ENCODE data around the gene CAPN7.
"Not testable (repeated sequence)": the region's sequence is repeated elsewhere in the genome, so short reads cannot be mapped to it uniquely, and the experiment has no call there.

Gene CAPN7

GRCh38 chr3:15205934-15206661 lies at the start of gene CAPN7:
Gene CAPN7 (plus strand): TSS chr3:15206246. CDS start chr3:15206496, 250 bp downstream.
- Mint-ChIP-seq H3K27me3 (no peaks in the 10 kb centered on the region), H3K4me3 (peak within 1 kb of the TSS; percentile 96), H3K27ac (peak within 1 kb of the TSS; percentile 94), H3K9me3 (ENCODE audit: low read depth) (no peaks in the 10 kb centered on the region), H3K36me3 (peaks cover 2% of the 10 kb centered on the region), H3K4me1 (ENCODE audit: low read depth) (peaks cover 33% of the 10 kb centered on the region)

- peaks cover 6% of the 10 kb centered on the region for H3K4me1 Mint-ChIP-seq (ENCODE audit: low read depth)
These were observed 48.6 kb upstream of the CAPN7 start for GRCh38 chr3:15157441-15157840.

GRCh38 chr3:15159501-15160136 lies 46.4 kb upstream of the CAPN7 start:
- no peak overlapping the region for H3K27ac Mint-ChIP-seq

More at GRCh38 chr3:15157441-15157840, 48.6 kb upstream of the CAPN7 start:
- H3K4me3 Mint-ChIP-seq = no peak overlapping the region
- H3K36me3 Mint-ChIP-seq = peaks cover 2% of the 10 kb centered on the region
- peaks cover 4% of the 10 kb centered on the region for H3K9me3 Mint-ChIP-seq (ENCODE audit: low read depth)
- H3K27me3 Mint-ChIP-seq = peaks cover 28% of the 10 kb centered on the region
- no peak overlapping the region for H3K27ac Mint-ChIP-seq

GRCh38 chr3:15160662-15161061 lies 45.4 kb upstream of the CAPN7 start:
- peaks cover 4% of the 10 kb centered on the region for H3K9me3 Mint-ChIP-seq (ENCODE audit: low read depth)
- H3K27me3 Mint-ChIP-seq = peaks cover 11% of the 10 kb centered on the region
- no peak overlapping the region for H3K27ac Mint-ChIP-seq
- H3K4me1 Mint-ChIP-seq (ENCODE audit: low read depth) = peaks cover 6% of the 10 kb centered on the region
- no peak overlapping the region for H3K4me3 Mint-ChIP-seq
- peaks cover 4% of the 10 kb centered on the region for H3K36me3 Mint-ChIP-seq

More at GRCh38 chr3:15159501-15160136, 46.4 kb upstream of the CAPN7 start:
- Mint-ChIP-seq H3K27me3 (peaks cover 19% of the 10 kb centered on the region), H3K36me3 (peaks cover 4% of the 10 kb centered on the region), H3K9me3 (ENCODE audit: low read depth) (peaks cover 4% of the 10 kb centered on the region), H3K4me1 (ENCODE audit: low read depth) (peaks cover 6% of the 10 kb centered on the region), H3K4me3 (no peak overlapping the region)

DNA sequence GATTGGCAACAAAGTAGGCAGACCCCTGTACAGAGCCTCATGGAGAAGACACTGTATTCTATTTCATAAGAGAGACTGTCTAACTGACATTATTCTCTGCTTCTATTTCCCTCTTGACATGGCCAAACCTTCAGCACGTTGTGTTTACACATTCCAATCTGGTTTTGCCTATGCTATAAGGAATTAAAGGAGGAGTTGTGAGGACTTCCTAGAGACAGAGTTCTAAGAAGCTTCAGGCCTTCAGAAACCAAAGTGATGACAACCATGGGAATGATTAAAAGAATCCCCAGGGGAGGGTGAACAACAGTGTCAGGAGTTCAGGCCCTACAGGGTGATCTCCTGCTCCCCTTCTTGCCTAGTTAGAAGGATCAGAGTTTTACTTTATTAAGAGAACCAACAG lies 44.9 kb upstream of the CAPN7 start:
- H3K4me3 Mint-ChIP-seq = no peak overlapping the region
- H3K27ac Mint-ChIP-seq = no peak overlapping the region
- H3K9me3 Mint-ChIP-seq (ENCODE audit: low read depth) = peaks cover 4% of the 10 kb centered on the region
- peaks cover 4% of the 10 kb centered on the region for H3K36me3 Mint-ChIP-seq
- H3K27me3 Mint-ChIP-seq = peaks cover 11% of the 10 kb centered on the region
- peaks cover 6% of the 10 kb centered on the region for H3K4me1 Mint-ChIP-seq (ENCODE audit: low read depth)

- H3K4me1 Mint-ChIP-seq (ENCODE audit: low read depth); H3K27me3 Mint-ChIP-seq; H3K27ac Mint-ChIP-seq; H3K4me3 Mint-ChIP-seq; H3K36me3 Mint-ChIP-seq; H3K9me3 Mint-ChIP-seq (ENCODE audit: low read depth): not testable (repeated sequence)
These were observed 42.4 kb upstream of the CAPN7 start for GRCh38 chr3:15163656-15164055.

DNA sequence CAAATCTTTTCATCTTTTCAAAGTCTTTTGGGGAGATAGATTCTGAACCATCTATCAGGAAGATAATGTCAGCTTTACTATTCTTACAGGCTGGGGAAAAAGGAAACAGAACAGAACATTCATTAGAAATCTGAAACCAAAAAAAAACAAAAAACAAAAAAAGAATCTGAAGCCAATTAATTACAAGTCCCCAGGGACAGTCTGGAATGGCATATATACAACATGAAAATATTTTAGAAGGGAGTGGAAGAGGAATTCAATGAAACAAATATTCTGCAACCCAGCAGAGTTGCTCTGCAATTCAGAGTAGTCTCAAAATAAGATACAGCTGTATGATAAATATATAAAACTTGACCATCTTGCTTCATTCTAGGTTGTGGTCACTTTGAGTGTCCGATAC lies 41.7 kb upstream of the CAPN7 start:
- peaks cover 6% of the 10 kb centered on the region for H3K4me1 Mint-ChIP-seq (ENCODE audit: low read depth)
- no peak overlapping the region for H3K27ac Mint-ChIP-seq
- H3K4me3 Mint-ChIP-seq = no peak overlapping the region

GRCh38 chr3:15165061-15165460 lies 41.0 kb upstream of the CAPN7 start:
- H3K4me3 Mint-ChIP-seq = no peak overlapping the region
- H3K4me1 Mint-ChIP-seq (ENCODE audit: low read depth) = peaks cover 1% of the 10 kb centered on the region
- H3K27me3 Mint-ChIP-seq = peaks cover 2% of the 10 kb centered on the region
- no peaks in the 10 kb centered on the region for H3K9me3 Mint-ChIP-seq (ENCODE audit: low read depth)
- peaks cover 3% of the 10 kb centered on the region for H3K36me3 Mint-ChIP-seq
- H3K27ac Mint-ChIP-seq = no peak overlapping the region

More for the DNA sequence above, 41.7 kb upstream of the CAPN7 start:
- H3K27me3 Mint-ChIP-seq = peaks cover 2% of the 10 kb centered on the region
- peaks cover 3% of the 10 kb centered on the region for H3K36me3 Mint-ChIP-seq
- no peaks in the 10 kb centered on the region for H3K9me3 Mint-ChIP-seq (ENCODE audit: low read depth)

DNA sequence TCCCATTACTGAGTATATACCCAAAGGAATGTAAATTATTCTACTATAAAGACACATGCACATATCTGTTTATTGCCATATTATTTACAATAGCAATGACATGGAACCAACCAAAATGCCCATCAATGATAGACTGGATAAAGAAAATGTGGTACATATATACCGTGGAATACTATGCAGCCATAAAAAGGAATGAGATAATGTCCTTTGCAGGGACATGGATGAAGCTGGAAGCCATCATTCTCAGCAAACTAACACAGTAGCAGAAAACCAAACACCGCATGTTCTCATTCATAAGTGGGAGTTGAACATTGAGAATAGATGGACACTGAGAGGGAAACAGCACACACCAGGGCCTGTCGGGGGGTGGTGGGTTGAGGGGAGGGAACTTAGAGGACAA lies 39.7 kb upstream of the CAPN7 start:
- not testable (repeated sequence) for H3K27ac Mint-ChIP-seq; H3K9me3 Mint-ChIP-seq (ENCODE audit: low read depth); H3K36me3 Mint-ChIP-seq; H3K4me3 Mint-ChIP-seq; H3K4me1 Mint-ChIP-seq (ENCODE audit: low read depth); H3K27me3 Mint-ChIP-seq

DNA sequence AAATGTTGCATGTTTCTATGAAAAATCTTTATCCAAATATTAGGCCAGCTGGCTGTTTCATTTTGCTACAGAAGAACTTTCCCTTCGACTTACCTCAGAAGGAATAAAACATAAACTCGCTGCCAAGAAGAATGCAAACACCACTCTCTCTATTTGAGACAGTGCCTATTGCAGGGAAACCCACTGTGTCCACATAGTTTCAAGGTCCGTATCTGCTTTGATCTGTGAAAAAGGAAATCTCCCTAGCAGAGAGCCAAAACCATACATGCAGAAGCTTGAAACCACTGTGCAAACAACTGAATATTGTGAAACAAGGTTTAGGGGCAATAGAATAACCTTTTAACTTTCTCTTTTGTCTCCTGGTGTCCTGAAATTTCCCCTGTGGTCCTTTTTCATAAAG lies 35.0 kb upstream of the CAPN7 start:
- no peak overlapping the region for H3K27ac Mint-ChIP-seq
- no peaks in the 10 kb centered on the region for H3K36me3 Mint-ChIP-seq
- no peaks in the 10 kb centered on the region for H3K9me3 Mint-ChIP-seq (ENCODE audit: low read depth)
- H3K27me3 Mint-ChIP-seq = peaks cover 5% of the 10 kb centered on the region
- no peaks in the 10 kb centered on the region for H3K4me1 Mint-ChIP-seq (ENCODE audit: low read depth)
- no peak overlapping the region for H3K4me3 Mint-ChIP-seq

- H3K4me1 Mint-ChIP-seq (ENCODE audit: low read depth) = no peaks in the 10 kb centered on the region
- H3K36me3 Mint-ChIP-seq = no peaks in the 10 kb centered on the region
- H3K4me3 Mint-ChIP-seq = no peak overlapping the region
- H3K9me3 Mint-ChIP-seq (ENCODE audit: low read depth) = no peaks in the 10 kb centered on the region
- no peak overlapping the region for H3K27ac Mint-ChIP-seq
- peaks cover 5% of the 10 kb centered on the region for H3K27me3 Mint-ChIP-seq
These were observed 33.2 kb upstream of the CAPN7 start for GRCh38 chr3:15172806-15173205.

DNA sequence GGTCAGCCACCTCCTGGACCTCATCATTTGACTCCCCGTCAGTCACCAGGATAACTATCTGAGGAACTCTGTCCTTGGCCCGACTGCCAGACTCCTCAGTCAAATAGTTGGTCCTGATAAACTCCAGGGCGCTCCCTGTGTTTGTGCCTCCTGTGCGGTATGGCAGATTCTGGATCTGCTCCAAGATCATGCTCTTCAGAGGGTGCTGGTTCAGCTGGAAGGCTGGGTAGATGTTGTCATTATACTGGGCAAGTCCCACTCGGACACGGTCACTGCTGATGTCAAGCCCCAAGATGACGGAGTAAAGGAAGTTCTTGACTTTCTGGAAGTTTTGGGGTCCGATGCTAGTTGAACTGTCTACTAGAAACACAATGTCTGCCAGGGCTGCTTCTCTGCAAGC lies 31.1 kb upstream of the CAPN7 start:
- Mint-ChIP-seq H3K4me3 (no peak overlapping the region), H3K27ac (no peak overlapping the region), H3K27me3 (peaks cover 3% of the 10 kb centered on the region), H3K9me3 (ENCODE audit: low read depth) (no peaks in the 10 kb centered on the region), H3K36me3 (no peaks in the 10 kb centered on the region), H3K4me1 (ENCODE audit: low read depth) (peaks cover 3% of the 10 kb centered on the region)

DNA sequence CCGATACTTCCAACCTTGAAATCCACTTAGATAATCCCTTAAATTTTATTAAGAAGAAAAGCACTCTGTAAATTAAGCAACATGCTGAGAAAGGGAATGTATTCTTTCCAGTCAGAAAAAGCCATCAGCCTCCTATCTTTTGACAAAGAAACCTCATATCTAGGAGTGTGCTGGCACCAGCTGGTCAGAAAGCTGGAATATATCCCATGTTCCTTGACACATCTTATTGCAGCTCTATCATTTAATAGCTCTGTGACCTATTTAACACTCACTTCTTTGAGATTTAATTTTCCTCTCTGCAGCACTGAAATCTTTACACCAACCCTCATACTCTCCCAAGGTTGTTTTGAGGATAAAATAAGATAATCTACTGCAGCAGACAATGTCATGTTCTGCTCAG lies 30.4 kb upstream of the CAPN7 start:
- no peak overlapping the region for H3K27ac Mint-ChIP-seq

DNA sequence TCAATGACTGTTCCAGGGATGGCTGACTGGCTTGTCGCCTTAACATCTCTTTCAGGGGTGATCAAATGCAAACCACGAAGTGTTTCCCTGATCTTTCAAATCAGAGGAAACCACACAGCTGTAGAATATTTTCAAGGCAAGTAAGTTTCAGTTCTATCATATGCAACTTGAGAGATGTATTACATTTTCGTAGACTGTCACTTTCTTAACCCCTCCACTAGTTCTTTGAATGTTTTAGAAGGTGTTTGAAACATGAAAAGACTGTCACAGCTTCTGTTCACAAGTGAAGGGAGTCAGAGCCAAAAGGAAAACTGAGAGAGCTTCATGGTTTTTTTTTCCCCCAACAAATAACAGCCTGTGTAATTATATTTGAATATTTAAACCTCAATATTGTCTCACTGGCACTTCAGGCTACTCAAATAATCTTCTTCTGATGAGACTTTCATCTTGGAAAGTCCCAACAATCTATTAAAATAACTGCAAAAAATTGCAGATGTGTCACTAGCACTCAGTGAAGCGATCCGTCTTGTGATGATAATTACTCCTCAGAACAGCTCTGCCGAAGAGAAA lies 25.9 kb upstream of the CAPN7 start:
- Mint-ChIP-seq H3K4me3 (no peak overlapping the region), H3K36me3 (no peaks in the 10 kb centered on the region), H3K27ac (no peak overlapping the region), H3K4me1 (ENCODE audit: low read depth) (peaks cover 11% of the 10 kb centered on the region), H3K27me3 (peaks cover 3% of the 10 kb centered on the region), H3K9me3 (ENCODE audit: low read depth) (no peaks in the 10 kb centered on the region)

More for the DNA sequence above, 30.4 kb upstream of the CAPN7 start:
- Mint-ChIP-seq H3K4me1 (ENCODE audit: low read depth) (peaks cover 10% of the 10 kb centered on the region), H3K27me3 (peaks cover 3% of the 10 kb centered on the region), H3K9me3 (ENCODE audit: low read depth) (no peaks in the 10 kb centered on the region), H3K4me3 (no peak overlapping the region), H3K36me3 (no peaks in the 10 kb centered on the region)

- Mint-ChIP-seq H3K4me1 (ENCODE audit: low read depth) (peaks cover 11% of the 10 kb centered on the region), H3K36me3 (no peaks in the 10 kb centered on the region), H3K4me3 (no peak overlapping the region), H3K27ac (no peak overlapping the region), H3K9me3 (ENCODE audit: low read depth) (no peaks in the 10 kb centered on the region), H3K27me3 (no peaks in the 10 kb centered on the region)
These were observed 24.5 kb upstream of the CAPN7 start for GRCh38 chr3:15181511-15181910.
